Putamen (tissue), 1 donor: ENCODE results near the gene SMPDL3A.

Experiments used
- DNase-seq: peaks from one replicate; pipeline ENCODE4 v3.0.0-alpha.2; 2016; ENCODE audit warnings: low spot score

SMPDL3A gene

DNA sequence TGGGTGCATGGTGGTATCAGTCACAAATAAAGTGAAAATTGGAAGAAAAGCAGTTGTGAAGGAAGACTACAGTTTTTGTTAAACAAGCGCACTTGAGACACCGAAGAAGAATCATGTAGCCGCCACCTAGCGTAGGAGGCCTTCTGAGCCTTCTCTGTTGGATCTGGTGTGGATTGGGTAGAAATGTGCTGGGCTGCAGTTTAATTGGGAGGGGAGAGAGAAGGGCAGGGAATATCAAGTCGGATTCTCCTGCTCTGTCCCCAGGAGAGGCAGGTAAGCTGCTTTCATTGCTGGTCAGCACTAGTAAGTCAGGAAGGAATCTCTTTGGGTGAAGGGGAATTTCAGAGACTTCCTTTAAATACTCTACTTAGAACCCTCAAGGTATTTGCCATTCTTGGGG is 10.8 kb upstream of the SMPDL3A start:
- no peak for DNase-seq

DNA sequence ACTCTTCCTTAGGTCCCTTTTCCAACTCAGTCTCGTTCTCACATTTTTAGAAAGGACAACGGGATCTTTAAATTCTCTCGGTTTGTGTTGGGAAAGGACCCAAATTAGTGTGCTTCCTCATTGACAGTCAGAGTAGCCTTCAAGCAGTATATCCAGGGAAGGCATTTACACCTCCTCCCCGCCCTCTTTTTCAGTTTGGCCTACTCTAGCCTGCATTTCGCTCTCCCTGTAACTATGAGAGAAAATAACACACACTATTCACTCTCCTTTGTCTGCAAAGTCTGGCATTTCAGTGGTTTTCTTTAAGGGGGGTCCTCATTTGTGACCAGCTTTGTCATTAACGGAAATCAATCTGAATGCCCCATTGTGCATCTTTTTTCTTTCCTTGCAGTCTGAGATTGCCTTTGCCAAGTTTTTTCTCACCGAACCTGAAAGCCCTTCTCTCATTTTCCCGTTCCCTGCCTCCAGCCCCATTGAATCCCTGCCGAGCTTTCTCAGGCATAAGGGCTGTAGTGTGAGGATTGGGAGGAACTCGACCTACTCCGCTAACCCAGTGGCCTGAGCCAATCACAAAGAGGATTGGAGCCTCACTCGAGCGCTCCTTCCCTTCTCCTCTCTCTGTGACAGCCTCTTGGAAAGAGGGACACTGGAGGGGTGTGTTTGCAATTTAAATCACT is 9.9 kb upstream of the SMPDL3A start:
- peak; percentile 60 for DNase-seq

DNA sequence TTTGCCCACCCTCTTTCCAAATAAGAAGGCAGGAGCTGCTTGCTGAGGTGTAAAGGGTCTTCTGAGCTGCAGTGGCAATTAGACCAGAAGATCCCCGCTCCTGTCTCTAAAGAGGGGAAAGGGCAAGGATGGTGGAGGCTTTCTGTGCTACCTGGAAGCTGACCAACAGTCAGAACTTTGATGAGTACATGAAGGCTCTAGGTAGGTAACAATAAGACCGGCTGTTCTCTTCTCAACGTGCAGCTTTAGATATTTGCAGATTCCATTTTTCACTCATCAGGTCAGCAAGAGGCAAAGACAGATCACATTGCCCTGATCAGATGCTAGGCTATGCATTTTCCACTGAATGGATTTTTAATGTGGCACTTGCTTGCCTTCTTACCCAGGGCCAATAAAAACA is 9.4 kb upstream of the SMPDL3A start, which contains the start of gene FABP7:
Gene FABP7 (plus strand): TSS at position 50 of the 400 bp plus-strand sequence. CDS start 79 bp downstream, at position 129.
- DNase-seq = no peak

DNA sequence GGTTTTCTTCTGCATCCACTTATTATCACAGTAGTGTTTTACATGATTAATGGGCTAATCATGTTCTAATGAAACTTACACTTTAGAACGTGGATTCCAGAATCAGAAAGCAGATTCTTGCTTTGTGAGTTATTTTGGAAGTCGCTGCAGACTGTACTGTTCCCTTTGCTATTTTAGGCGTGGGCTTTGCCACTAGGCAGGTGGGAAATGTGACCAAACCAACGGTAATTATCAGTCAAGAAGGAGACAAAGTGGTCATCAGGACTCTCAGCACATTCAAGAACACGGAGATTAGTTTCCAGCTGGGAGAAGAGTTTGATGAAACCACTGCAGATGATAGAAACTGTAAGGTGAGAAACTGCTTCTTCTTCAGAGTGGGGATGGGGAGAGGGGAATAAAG is 8.9 kb upstream of the SMPDL3A start:
- DNase-seq = no peak

DNA sequence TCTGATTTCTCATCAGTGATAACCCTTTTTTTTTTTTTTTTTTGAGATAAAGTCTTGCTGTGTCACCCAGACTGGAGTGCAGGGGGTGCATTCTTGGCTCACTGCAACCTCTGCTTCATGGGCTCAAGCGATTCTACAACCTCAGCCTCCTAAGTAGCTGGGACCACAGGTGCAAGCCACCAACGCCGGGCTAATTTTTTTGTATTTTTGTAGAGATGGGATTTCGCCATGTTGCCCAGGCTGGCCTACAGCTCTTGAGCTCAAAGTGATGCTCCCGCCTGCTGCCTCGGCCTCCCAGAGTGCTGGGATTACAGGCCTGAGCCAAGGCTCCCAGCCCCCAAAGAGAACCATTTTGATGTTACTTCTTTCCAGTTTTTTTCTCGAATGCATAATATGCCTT is 7.3 kb upstream of the SMPDL3A start:
- DNase-seq = no peak

DNA sequence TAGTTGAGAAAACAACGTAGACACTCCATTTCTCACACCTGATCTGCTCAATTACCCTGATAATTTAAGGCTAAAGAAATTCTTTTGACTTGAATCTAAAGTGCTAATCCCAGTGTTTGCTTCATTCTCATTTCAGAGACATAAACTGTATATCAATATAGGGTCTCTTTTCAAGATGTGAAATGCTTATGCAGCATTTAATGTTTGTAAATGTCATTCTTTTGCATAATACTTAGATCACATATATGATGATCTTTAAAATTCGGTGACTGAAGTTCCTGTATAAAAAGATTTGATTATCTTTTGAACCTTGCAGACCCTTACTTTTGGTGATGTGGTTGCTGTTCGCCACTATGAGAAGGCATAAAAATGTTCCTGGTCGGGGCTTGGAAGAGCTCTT is 5.7 kb upstream of the SMPDL3A start:
- DNase-seq = no peak

DNA sequence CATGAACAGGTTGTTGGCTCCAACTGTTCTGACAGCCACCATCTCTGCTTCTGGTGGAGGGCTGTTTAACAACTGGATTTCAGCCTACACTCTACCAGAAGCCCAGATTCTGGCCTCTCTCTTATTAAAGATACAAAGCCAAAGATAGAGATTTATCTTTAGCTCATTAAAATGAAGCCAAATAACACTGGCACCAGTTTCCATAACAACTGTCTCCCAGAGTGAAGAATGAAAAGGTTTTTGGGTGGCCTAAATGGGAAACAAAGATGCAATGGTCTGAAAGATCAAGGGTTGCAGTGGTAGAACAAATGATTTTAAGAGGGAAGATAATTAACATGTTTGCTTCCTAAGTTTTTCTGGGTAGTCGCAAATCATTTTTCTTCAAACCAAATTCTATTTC is 3.2 kb upstream of the SMPDL3A start:
- DNase-seq = no peak

DNA sequence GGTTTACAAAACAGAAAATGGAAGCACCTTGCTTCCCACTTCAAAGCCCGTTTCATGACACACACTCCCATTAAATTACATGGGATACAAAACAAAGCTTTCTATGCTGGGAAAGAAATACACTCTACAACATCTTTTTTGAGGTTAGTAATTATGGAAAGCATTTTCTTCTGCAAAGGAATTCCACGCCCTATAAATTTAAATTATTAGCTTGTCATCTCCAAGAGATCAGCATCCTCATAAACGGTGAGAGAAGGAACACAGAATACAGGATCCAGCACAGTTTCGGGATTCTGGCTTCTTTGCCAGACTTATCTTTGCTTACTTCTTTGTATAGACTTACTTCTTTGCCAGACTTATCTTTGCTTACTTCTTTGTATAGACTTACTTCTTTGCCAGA is 1.3 kb upstream of the SMPDL3A start:
- DNase-seq = no peak

DNA sequence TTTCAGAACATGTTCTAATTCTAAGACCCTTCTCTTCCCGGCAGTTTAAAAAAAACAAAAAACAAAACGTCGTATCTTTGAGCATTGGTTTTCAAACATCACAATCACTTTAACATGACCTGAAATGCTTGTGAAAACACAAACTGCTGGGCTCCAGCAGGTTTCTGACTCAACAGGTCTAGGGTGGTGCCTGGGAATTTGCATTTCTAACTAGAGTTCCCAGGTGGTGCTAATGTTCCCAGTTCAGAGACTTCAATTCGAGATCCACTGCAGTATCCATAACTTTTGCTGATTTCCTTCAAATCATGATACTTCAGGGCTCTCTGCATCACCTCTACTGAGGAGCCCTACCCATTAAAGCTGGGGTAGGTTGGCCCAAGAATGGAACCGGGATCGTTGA is 850 bp upstream of the SMPDL3A start:
- no peak for DNase-seq

DNA sequence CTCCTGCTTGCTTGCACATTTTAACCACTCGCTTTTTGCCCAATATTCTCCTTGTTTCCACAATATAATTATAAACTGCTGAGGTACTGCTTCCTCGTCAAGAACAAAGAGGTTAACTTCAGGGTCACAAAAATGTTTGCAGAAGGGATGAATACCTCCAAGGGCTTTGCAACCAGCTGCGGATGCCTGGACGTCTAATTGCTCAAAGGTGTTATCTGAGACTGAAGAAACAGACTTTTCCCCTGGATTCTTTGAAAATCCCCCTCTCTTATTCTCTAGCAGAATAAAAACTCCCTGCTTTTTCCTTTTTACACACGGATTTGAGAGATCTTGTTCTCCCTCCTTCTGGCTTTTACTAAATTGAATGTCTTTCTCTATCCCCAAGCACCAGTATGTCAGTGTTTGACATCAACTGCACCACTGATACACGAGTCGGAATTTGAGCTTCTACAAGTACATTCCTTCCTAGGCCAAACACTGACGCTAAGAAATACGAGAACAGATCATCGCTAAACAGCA is 336 bp upstream of the SMPDL3A start:
- DNase-seq = no peak

DNA sequence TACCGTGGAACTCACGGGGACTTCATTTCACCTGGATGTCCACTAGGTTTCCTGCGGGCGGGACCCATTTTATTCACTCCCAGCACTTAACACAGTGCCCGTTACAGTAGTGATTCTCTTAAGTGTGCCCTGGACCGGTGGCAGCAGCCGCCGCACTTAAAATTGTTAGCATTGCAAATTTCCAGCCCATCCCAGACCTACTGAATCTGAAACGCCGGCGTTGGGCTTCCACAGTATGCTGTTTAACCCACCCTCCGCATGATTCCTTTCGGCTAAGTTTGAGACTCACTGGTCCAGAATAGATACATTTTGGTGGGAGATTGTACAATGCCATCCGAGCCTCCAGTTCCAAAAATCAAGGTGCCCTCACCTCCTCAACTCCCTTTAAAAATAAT is 967 bp downstream of the SMPDL3A start:
- DNase-seq = no peak

DNA sequence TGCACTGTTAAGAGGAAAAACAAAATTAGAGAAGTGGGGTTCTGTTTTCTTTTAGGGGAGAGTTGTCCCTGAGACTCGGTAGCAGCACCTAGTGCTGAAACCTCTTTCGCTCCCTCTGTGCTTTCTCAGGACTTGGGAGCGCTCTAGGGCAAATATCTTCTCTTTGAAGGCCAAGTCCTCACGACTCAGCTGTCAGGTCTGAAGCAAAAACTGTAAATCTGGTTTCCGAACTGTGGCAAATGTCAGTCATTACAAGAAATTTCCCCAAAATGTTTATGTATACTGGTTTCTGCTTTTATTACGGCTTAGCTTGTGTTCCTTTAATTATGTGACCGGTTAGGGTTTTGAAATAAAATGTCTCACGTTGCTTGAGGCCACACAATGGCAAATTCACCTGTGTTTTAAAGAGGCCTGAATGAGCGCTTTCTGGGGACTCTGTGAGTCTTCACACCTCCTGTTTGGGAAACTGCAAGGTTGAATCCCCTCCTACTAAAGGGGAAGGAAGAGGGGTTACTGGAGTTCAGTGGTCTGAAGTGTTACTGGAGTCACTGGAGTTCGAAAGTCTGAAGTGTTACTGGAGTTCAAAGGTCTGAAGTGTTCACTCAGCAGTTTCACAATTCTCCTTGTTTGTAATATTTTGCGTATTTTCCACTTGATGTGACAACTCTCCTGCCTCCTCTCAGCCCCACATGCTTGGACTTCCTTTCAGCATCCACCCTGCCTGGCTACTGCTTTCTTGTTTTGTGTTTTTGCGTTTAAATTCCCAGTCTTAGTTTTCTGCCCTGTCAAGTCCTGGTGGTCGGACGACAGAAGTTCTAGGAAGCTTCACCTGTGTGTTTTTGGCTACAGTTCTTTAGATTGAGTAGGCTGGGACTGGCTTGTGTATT is 1.6 kb downstream of the SMPDL3A start:
- peak; percentile 12 for DNase-seq

DNA sequence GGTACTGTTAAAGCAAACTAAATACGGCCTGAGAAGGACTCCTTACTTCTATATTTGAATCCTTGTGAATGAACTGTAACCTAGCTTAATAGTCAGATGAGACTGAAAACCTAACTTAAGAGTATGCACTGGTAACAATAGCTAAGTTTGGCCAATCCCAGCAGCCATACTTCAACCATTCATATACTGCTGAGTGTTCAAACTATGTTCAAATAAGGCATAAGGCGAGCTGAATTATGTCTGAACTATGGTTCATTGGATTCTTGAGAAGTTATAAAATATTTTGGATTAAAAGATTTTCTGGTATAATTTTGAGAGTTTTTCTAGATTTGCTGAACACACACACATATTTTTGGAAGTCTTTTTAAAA is 2.2 kb downstream of the SMPDL3A start:
- no peak for DNase-seq

DNA sequence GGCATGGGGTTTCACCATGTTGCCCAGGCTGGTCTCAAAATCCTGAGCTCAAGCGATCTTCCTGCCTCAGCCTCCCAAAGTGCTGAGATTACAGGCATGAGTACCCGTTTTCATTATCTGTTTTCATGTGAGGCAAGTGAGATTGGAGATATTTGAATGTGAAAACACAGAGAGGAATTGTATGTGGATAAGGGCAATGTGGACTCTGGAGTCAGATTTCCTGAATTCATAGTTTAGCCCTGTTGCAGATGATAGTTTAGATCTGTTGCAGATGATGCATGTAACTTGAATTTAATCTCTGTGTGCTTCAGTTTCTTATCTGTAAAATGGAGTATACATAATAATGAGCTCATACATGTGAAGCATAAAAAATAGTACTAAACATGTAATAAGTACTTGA is 3.7 kb downstream of the SMPDL3A start:
- DNase-seq = no peak

DNA sequence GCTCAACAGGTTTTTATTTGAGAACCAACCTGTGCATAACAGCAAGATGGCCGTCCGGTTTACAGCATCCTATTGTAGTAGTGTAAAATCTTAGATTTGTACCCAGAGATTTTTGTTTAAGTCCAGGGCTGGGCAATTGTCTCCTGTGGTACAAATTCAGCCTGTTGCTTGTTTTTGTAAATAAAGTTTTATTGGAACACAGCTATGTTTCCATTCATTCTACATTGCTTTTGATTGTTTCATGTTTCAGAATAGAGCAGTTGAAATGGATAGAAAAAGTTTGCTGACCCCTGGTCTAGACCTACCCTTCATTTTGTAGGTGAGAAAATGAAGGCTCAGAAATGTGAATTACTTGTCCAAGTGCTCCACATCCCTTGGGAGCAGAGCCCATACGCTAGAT is 8.5 kb downstream of the SMPDL3A start:
- DNase-seq = no peak

DNA sequence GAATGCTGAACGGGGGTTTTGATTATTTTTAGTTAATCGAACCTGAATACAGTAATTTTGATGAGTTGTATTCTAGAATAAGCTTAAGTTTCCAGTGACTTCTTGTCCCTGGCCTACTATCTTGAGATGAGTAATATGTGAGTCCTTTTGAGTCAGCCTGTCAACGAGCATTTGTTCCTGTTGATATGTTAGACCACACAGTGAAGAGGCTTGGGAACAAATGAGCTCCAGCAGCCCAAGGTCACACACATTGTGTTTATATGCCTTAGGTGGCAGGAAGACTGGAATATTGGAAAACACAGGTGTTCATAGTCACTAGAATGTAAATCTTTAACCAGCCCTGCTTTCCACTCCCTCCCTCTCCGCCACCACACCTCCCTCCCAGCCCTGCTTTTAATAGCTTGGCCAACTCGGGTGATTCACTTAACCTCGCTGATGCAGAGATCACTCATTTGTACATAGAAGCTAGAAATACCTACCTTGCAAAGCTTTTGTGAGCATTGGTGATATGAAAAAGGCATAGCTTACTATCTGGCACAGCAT is 9.1 kb downstream of the SMPDL3A start:
- peak; percentile 45 for DNase-seq

DNA sequence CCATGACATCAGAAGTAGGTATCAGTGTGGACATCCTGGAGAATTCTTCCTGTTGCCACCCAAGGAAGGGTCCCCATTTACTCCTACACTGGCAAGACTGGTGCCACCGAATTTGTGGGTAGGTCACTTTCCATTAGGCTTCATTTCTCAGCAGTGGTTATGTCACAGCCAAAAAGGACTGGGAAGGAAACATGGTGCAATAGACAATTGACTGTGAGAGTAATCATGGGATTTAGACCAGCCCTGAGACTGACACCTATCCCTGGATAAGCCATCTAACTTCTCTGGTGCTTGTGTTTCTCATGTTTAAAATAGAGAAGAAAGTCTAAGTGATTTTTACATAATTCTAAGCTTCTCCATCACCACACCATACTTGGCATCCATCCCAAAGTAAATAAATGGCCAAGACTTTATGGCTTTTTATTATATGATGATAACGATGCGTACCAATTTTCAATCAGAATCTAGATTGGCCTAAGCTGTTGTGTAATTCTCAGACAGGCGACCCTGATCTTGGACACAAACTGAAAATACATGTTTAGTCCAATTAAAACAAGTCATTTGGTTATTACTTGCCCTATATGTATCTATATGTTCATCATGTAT is 10.2 kb downstream of the SMPDL3A start:
- no peak for DNase-seq

DNA sequence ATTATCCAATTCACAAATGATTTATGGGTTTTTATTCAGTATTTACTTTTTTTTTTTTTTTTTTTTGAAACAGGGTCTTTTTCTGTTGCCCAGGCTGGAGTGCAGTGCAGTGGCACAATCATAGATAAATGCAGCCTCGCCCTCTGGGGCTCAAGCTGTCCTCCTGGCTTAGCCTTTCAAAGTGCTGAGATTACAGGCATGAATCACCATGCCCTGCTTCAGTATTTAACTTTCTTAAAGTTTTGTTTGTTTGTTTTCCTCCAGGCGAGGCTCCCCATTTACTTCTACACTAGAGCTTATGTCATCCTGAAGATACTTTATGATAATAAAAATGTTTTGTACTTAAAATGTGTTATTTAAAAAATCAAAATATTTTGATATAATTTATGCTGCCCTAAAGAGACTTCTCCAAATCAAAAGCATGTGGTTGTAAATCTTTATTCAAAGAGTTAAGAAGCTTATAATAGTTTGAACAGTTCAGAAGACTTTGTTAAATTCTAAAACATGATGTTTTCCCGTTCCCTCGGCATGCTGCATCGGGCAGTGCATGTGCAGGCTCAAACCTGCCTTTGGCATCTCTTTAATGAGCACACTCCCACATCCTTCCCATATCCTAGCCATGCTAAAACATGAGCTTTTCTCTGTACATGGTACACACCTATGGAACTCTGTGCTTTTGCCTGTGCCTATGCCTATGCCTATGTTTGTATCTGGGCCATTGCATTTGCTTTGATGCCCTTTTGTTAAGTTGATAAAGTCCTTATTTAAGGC is 11.0 kb downstream of the SMPDL3A start:
- DNase-seq = no peak

DNA sequence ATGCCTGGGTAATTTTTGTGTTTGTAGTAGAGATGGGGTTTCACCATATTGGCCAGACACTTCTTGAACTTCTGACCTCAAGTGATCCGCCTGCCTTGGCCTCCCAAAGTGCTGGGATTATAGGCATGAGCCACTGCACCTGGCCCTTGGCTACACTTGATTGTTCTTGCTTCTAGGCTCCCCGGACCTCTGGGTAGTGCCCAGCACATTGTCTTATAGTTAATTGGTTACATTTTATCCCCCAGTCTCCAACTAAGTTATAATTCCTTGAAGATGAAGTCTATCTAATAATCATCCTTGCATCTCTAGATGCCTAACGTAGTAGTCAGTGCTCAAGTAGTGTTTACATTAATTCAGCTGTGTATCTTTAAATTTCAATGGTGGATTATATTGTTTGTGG is 11.8 kb downstream of the SMPDL3A start:
- no peak for DNase-seq

DNA sequence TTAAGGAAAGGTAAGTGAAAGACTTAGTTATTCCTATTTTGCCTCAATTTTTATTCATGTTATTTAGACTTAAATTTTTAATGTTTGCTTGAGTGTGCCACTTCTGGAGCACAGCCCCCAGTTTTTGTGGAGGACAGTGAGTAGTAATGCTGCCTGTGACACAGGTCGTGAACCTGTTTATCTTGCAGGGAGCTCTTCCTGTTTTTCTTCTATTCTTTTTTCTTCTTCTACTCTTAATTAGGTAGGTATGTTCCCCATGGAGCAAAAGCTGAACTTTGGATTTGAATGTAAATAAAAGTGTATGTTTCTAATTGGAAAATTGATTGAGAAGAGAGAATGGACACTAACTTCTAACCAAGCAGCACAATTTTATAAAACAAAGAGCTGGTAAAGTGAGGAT is 12.3 kb downstream of the SMPDL3A start:
- no peak for DNase-seq

DNA sequence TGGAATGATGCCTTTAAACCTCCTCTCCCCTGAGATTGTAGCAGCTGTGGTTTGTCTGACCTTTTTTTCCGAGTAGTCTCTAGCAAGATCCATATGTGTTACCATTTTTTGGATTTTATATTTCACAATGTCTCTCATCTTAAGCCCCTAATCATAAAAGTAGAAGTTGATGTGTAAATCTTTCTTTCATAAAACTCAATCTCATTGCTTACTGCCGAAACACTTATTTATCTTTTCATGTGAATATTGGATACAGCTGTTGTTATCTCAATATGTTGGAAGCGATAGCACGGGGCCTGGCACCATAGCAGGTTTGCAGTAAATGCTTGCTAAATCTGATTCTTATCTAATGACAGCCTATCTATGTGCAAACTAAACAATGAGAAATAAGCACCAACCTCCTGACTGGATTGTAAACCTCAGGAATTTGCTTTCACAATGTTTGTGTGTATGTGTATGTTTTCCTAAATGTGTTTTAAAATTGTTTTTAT is 14.2 kb downstream of the SMPDL3A start:
- no peak for DNase-seq
